ELR (cell line): ENCODE measurements around the gene POU2AF1.
"Not testable (repeated sequence)": the region's sequence is repeated elsewhere in the genome, so short reads cannot be mapped to it uniquely, and the experiment has no call there.

Experiments used
- DNase-seq: peaks from one replicate; pipeline ENCODE4 v3.0.0-alpha.2; 2015; ENCODE audit warnings: low read depth

Gene POU2AF1

GRCh38 chr11:111347002-111347722, 31.9 kb downstream of the POU2AF1 start:
- DNase-seq: no peak

GRCh38 chr11:111344032-111344431, 35.0 kb downstream of the POU2AF1 start:
- no peak for DNase-seq

GRCh38 chr11:111342329-111342728, 36.7 kb downstream of the POU2AF1 start:
- no peak for DNase-seq

- DNase-seq: no peak
These were observed 39.2 kb downstream of the POU2AF1 start for GRCh38 chr11:111339758-111340388.

- no peak for DNase-seq
These were observed 42.4 kb downstream of the POU2AF1 start for GRCh38 chr11:111336582-111337256.

GRCh38 chr11:111336062-111336461, 43.0 kb downstream of the POU2AF1 start:
- DNase-seq: no peak

- DNase-seq: no peak
These were observed 43.5 kb downstream of the POU2AF1 start for GRCh38 chr11:111335549-111335948.

- no peak for DNase-seq
These were observed 44.3 kb downstream of the POU2AF1 start for GRCh38 chr11:111334532-111335502.

- DNase-seq: no peak
These were observed 47.2 kb downstream of the POU2AF1 start for GRCh38 chr11:111331711-111332479.

GRCh38 chr11:111330234-111330893, 48.7 kb downstream of the POU2AF1 start:
- DNase-seq: no peak

GRCh38 chr11:111329306-111330204, 49.5 kb downstream of the POU2AF1 start:
- no peak for DNase-seq

- DNase-seq: no peak
These were observed 51.0 kb downstream of the POU2AF1 start for GRCh38 chr11:111327908-111328624.

- DNase-seq: no peak
These were observed 52.3 kb downstream of the POU2AF1 start for GRCh38 chr11:111326824-111327223.

- DNase-seq: no peak
These were observed 53.8 kb downstream of the POU2AF1 start for GRCh38 chr11:111325259-111325658.

- no peak for DNase-seq
These were observed 54.8 kb downstream of the POU2AF1 start for GRCh38 chr11:111324277-111324720.

GRCh38 chr11:111322534-111322933, 56.5 kb downstream of the POU2AF1 start:
- DNase-seq: no peak

GRCh38 chr11:111320728-111321568, 58.1 kb downstream of the POU2AF1 start:
- DNase-seq: no peak

- DNase-seq: not testable (repeated sequence)
These were observed 58.9 kb downstream of the POU2AF1 start for GRCh38 chr11:111320199-111320598.
